Transverse colon (tissue), 4 donors: ENCODE results near the gene BTG4.

Source experiments
- EP300 ChIP-seq: sonication (generic); formaldehyde crosslinking; IDR thresholded peaks from one replicate; pipeline ENCODE4 v1.6.1; 2017; ENCODE audit warnings: antibody characterized with exemption, low read depth
- POLR2A ChIP-seq: fragments of 450-650 bp; IDR thresholded peaks from one replicate; pipeline ENCODE4 v1.6.1; 2016; ENCODE audit warnings: antibody characterized with exemption, mild to moderate bottlenecking, moderate library complexity
- POLR2AphosphoS5 ChIP-seq, 3 donors: sonication (generic); formaldehyde crosslinking; IDR thresholded peaks; one replicate each; pipeline ENCODE4 v1.6.1; 2016; ENCODE audit warnings: antibody characterized with exemption in 3 of 3
- TF ChIP-seq, protein P1 (sequence below), 5 experiments: fragments of 200-600 bp in 3 of 5; fragments of 450-650 bp in 2 of 5; sonication (generic) in 3 of 5; IDR thresholded peaks; 1 replicate in 2 of 5; 2 replicates in 3 of 5; pipeline ENCODE4 v1.5.1; 2016 to 2017; ENCODE audit warnings: antibody characterized with exemption in 5 of 5, inconsistent platforms in 3 of 5, mild to moderate bottlenecking in 2 of 5, moderate library complexity in 1 of 5

DNA sequence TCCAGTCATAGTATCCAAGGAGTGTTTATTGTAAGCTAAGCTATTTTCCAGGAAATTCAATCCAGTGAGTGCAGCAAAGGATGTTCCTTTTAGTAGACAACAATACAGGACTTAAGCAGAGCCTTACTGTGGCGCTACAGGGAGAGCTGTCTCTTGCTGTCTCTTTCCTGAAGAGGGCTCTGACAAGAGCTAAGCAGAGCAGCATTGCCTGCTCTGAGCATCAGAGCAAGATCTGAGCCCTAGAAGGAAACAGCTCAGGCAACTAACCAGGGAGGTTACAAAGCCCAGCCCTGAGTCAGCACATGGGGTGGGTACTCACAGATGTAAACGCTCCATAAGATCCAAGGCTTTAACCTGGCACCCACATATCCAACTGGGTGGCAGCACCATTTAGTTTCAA is 36.3 kb upstream of the BTG4 start:
- TF ChIP-seq, protein P1, sequence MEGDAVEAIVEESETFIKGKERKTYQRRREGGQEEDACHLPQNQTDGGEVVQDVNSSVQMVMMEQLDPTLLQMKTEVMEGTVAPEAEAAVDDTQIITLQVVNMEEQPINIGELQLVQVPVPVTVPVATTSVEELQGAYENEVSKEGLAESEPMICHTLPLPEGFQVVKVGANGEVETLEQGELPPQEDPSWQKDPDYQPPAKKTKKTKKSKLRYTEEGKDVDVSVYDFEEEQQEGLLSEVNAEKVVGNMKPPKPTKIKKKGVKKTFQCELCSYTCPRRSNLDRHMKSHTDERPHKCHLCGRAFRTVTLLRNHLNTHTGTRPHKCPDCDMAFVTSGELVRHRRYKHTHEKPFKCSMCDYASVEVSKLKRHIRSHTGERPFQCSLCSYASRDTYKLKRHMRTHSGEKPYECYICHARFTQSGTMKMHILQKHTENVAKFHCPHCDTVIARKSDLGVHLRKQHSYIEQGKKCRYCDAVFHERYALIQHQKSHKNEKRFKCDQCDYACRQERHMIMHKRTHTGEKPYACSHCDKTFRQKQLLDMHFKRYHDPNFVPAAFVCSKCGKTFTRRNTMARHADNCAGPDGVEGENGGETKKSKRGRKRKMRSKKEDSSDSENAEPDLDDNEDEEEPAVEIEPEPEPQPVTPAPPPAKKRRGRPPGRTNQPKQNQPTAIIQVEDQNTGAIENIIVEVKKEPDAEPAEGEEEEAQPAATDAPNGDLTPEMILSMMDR (IDR thresholded peaks at IDR 0.05): no peak
- TF ChIP-seq EP300: no peak
- TF ChIP-seq POLR2A: no peak
- TF ChIP-seq POLR2AphosphoS5 (IDR thresholded peaks at IDR 0.05): no peak
